ENCODE data around the gene UROC1.

DNA sequence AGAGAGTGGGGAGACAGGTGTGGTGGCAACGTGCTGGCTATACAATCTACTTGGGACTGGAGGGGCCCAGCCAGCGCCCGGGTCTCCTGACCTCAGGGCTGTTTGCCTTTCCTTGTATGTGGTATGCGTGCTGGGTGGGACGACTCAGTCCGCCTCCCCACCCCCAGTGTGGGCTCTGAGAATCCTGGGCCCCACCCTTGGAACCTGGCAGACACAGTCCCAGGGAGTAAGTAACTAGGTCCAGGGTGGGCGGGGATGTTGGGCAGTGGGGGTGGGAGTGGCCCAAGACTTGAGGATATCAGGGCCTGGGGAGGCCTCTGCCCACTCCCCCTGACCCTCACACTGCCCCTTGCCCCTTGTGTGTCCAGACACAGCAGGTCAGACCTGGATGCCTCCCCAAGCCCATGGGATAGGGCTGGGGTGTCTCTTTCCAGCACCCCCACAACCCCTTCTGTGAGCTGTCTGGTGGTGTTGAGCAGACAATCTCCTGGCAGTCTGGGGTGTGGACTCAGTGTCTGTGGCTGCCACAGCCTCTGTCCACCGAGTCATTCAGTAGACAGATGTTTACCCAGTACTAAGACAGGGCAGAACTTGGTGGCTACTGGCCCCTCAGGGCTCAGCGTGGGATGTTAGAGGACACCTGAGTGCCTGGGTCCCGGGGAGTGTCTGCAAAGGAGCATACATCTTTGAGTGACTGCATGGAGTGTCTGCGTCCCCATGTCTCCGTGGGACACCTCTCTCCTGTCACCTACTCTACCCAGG is 7.7 kb upstream of the UROC1 start:
- TF ChIP-seq MAX (IDR thresholded peaks at IDR 0.05) (no peak), EGR1 (IDR thresholded peaks at IDR 0.05) (no peak), ZBTB7A (IDR thresholded peaks at IDR 0.05; ENCODE audit: low read depth) (no peak), TCF12 (IDR thresholded peaks at IDR 0.05; ENCODE audit: low read depth) (no peak), RAD21 (IDR thresholded peaks at IDR 0.05; ENCODE audit: low read depth) (no peak), NFIC (IDR thresholded peaks at IDR 0.05) (no peak), EP300 (IDR thresholded peaks at IDR 0.05; ENCODE audit: borderline replicate concordance) (no peak), YY1 (IDR thresholded peaks at IDR 0.05; ENCODE audit: low read depth) (no peak), TAF1 (IDR thresholded peaks at IDR 0.05; ENCODE audit: low read depth) (no peak)
- TF ChIP-seq, protein P1, sequence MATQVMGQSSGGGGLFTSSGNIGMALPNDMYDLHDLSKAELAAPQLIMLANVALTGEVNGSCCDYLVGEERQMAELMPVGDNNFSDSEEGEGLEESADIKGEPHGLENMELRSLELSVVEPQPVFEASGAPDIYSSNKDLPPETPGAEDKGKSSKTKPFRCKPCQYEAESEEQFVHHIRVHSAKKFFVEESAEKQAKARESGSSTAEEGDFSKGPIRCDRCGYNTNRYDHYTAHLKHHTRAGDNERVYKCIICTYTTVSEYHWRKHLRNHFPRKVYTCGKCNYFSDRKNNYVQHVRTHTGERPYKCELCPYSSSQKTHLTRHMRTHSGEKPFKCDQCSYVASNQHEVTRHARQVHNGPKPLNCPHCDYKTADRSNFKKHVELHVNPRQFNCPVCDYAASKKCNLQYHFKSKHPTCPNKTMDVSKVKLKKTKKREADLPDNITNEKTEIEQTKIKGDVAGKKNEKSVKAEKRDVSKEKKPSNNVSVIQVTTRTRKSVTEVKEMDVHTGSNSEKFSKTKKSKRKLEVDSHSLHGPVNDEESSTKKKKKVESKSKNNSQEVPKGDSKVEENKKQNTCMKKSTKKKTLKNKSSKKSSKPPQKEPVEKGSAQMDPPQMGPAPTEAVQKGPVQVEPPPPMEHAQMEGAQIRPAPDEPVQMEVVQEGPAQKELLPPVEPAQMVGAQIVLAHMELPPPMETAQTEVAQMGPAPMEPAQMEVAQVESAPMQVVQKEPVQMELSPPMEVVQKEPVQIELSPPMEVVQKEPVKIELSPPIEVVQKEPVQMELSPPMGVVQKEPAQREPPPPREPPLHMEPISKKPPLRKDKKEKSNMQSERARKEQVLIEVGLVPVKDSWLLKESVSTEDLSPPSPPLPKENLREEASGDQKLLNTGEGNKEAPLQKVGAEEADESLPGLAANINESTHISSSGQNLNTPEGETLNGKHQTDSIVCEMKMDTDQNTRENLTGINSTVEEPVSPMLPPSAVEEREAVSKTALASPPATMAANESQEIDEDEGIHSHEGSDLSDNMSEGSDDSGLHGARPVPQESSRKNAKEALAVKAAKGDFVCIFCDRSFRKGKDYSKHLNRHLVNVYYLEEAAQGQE (IDR thresholded peaks at IDR 0.05; ENCODE audit: low read depth), result no peak
- TF ChIP-seq, protein P2, sequence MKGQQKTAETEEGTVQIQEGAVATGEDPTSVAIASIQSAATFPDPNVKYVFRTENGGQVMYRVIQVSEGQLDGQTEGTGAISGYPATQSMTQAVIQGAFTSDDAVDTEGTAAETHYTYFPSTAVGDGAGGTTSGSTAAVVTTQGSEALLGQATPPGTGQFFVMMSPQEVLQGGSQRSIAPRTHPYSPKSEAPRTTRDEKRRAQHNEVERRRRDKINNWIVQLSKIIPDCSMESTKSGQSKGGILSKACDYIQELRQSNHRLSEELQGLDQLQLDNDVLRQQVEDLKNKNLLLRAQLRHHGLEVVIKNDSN (IDR thresholded peaks at IDR 0.05), result no peak

Data from Ishikawa (cell line).